ENCODE results near the gene FAM162B. TPM values are rescaled to one million over a fixed set of nuclear protein-coding genes. Genes with fewer than 3 reads are reported as not detected.

The FAM162B gene
- total RNA-seq, 1 experiment from 2014 or later = 2.1 TPM

DNA sequence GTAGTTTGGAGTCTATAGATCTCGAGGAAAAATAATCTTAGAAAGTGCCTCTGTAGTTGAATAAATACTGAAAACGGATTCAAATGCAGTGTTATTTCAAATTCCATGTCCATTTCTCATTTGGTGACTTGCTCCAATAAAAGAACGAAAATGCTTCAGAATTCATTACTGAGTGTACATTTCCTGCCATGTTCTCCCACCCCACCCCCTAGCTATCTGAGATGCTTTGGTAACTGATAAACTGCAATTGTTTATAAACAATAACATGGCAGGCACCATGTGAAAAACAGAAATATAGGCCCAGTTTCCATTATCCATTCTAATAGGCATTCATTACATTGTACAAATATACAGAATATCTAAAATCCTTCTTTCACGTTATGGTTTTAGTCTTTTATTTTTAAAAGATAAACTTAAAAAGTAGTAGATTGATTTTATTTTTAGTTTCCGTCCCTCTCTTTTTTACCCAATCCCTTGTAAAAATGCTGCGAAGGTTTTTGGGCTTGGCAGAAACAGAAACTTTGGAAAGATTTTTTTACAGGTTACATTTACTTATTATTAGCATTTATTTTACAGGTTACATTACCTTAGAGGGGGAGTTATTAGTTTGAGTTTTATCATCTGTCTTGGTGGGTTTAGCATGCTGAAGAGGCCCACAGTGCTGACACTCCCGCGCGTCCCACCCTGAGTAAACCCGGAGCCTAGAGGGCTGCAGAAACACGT, 1.5 kb downstream of the FAM162B start:
- Mint-ChIP-seq H3K27me3 (ENCODE audit: low read depth) (peaks cover 42% of the 10 kb centered on the region), H3K9me3 (no peaks in the 10 kb centered on the region; a peak in 1 of 5 replicates), H3K4me1 (peaks cover 14 to 17% of the 10 kb centered on the region in 2 experiments), H3K36me3 (ENCODE audit: insufficient read depth in 1 of 3, low read depth in 3 of 3) (no peaks in the 10 kb centered on the region; a peak in 2 of 7 replicates), H3K4me3 (peak overlapping the region; percentile 71 to 84), H3K27ac (0 out of 7 replicates have a peak overlapping the region, but pooled peaks of 1 of the 3 experiments have one; percentile 37)
- H4K91ac ChIP-seq (ENCODE audit: insufficient read length, low read depth, low read length) = no peak overlapping the region
- H3K4me1 ChIP-seq (ENCODE audit: insufficient read depth, low read length) = no peaks in the 10 kb centered on the region
- H3K9ac ChIP-seq (ENCODE audit: extremely low read depth, insufficient read length, low read length) = peak overlapping the region; percentile 43
- H4K20me1 ChIP-seq (ENCODE audit: control insufficient read depth, insufficient read depth, insufficient read length) = no peaks in the 10 kb centered on the region
- H3K23ac ChIP-seq (ENCODE audit: insufficient read length, low read depth, low read length) = no peak overlapping the region
- no peak overlapping the region for H2BK5ac ChIP-seq (ENCODE audit: insufficient read length, low read length)
- H2BK120ac ChIP-seq (ENCODE audit: low read depth, low read length, poor library complexity, severe bottlenecking) = no peak overlapping the region
- peaks cover 12% of the 10 kb centered on the region for H3K23me2 ChIP-seq (ENCODE audit: insufficient read length, low read depth, low read length, poor library complexity, severe bottlenecking)
- H3K27me3 ChIP-seq (ENCODE audit: insufficient read depth, low read length) = peaks cover 17% of the 10 kb centered on the region; the same call in 1 of the 2 replicates
- no peaks in the 10 kb centered on the region for H3K79me2 ChIP-seq (ENCODE audit: insufficient read depth, low read length)
- no CpG with 5 or more reads among the region's 11 CpGs for WGBS (ENCODE audit: extremely low coverage, insufficient read length, low lambda C conversion rate)
- H2AK5ac ChIP-seq (ENCODE audit: insufficient read length, low read length) = no peak overlapping the region
- no peak overlapping the region for H2BK20ac ChIP-seq (ENCODE audit: low read depth, low read length, poor library complexity, severe bottlenecking)
- H2BK12ac ChIP-seq (ENCODE audit: insufficient read length, low read depth, low read length) = no peak overlapping the region
- H2AFZ ChIP-seq (ENCODE audit: low read length) = no peak overlapping the region
- H3K4me2 ChIP-seq (ENCODE audit: insufficient read depth, insufficient read length, low read length) = peak overlapping the region; percentile 86
- H3K14ac ChIP-seq (ENCODE audit: insufficient read depth, low read length) = no peak overlapping the region
- H4K5ac ChIP-seq (ENCODE audit: insufficient read length, low read depth, low read length) = no peak overlapping the region
- H3T11ph ChIP-seq (ENCODE audit: low read length) = no peak overlapping the region
- DNase-seq = no peak
- H4K8ac ChIP-seq (replicated peaks; ENCODE audit: insufficient read length, low read depth, low read length) = no peak overlapping the region
- no peak overlapping the region for H2BK15ac ChIP-seq (ENCODE audit: low read depth, low read length)
- no peaks in the 10 kb centered on the region for H3K9me3 ChIP-seq (ENCODE audit: control insufficient read depth, low read depth, low read length)
- no peak overlapping the region for H3K56ac ChIP-seq (ENCODE audit: insufficient read length, low read depth, low read length)
- H3K4ac ChIP-seq (ENCODE audit: low read depth, low read length) = no peak overlapping the region
- H3K18ac ChIP-seq (ENCODE audit: insufficient read length, low read depth, low read length) = no peak overlapping the region
- H3K27ac ChIP-seq (ENCODE audit: insufficient read length, low read depth, low read length) = no peak overlapping the region
- H3K79me1 ChIP-seq (ENCODE audit: insufficient read depth, low read depth, low read length, poor library complexity, severe bottlenecking) = no peaks in the 10 kb centered on the region
- TF ChIP-seq, protein P1, sequence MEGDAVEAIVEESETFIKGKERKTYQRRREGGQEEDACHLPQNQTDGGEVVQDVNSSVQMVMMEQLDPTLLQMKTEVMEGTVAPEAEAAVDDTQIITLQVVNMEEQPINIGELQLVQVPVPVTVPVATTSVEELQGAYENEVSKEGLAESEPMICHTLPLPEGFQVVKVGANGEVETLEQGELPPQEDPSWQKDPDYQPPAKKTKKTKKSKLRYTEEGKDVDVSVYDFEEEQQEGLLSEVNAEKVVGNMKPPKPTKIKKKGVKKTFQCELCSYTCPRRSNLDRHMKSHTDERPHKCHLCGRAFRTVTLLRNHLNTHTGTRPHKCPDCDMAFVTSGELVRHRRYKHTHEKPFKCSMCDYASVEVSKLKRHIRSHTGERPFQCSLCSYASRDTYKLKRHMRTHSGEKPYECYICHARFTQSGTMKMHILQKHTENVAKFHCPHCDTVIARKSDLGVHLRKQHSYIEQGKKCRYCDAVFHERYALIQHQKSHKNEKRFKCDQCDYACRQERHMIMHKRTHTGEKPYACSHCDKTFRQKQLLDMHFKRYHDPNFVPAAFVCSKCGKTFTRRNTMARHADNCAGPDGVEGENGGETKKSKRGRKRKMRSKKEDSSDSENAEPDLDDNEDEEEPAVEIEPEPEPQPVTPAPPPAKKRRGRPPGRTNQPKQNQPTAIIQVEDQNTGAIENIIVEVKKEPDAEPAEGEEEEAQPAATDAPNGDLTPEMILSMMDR (conservative IDR thresholded peaks at IDR 0.05) = no peak
